Activated CD8-positive, alpha-beta memory T cell treated with anti-CD3 and anti-CD28 coated beads, Interleukin-2, amount 50 U/mL, for 48 hours (primary cell): ENCODE measurements around the gene ARHGAP25.
A peak's percentile ranks its signal among the peaks of the same experiment; 100 is the strongest.
"Not testable (repeated sequence)": the region's sequence is repeated elsewhere in the genome, so short reads cannot be mapped to it uniquely, and the experiment has no call there.

Experiments used
- DNase-seq: peaks from one replicate; pipeline ENCODE4 v3.0.0-alpha.2; 2020

ARHGAP25 gene

DNA sequence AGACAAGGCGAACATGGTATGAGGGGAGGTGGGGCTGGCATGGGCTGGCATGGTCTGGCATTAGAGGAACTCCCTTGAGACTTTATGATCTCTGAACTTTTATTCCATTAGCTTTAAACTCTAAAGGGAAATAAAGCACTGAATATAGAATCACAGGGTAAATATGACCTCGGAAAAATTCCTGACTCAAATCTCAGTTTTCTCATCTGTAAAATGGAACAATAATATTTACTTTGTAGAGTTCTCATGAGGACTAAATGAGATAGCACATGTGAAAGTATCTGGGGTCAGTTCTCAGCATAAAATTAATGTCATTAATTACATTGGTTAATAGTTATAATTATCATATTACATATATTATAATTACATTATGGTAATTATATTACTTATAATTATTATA lies 65.9 kb downstream of the ARHGAP25 start:
- no peak for DNase-seq

GRCh38 chr2:68802161-68802560 lies 67.5 kb downstream of the ARHGAP25 start:
- not testable (repeated sequence) for DNase-seq

DNA sequence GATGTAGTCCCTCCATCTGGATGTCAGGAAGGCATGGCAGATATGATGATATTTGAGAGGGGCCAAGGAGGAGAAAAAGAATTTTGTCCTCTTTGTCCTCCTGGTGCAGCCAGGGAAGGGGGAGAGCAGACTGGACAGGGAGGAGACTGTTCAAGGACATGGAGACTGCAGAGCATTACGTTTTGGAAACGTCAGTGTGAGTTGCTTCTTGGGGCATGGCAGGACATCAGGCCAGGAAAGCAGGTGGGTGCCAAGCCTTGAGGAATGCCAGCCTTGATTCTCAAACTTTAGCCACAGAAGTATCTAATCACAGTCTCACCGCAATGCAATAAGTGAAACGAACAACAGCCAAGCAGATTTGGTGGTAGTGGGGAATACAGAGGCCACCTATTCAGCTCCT lies 70.4 kb downstream of the ARHGAP25 start:
- DNase-seq: peak; percentile 20

DNA sequence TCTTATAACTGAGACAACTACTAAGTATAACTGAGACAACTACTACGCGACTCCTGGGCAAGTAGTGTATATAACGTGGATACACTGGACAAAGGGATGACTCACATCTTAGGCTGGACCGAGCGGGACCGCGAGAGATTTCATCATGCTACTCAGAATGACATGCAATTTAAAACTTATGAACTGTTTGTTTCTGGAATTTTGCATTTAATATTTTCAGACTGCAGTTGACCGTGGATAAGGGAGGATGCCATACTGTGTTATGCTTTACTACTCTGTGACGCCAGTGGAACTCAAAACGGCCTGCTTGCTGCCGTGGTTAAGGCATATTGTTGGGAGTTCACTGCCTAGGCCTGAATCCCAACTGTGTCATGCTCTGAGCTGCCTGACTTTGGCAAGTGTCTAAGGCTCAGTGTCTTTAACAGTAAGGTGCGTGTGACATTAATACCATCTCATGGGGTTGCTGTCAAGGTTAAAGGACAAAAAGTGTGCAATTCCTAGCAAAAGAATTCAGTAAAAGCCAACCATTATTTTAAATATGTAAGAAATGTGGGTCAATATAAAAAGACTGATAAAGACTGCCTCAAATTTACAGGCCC lies 72.0 kb downstream of the ARHGAP25 start:
- peak; percentile 18 for DNase-seq

DNA sequence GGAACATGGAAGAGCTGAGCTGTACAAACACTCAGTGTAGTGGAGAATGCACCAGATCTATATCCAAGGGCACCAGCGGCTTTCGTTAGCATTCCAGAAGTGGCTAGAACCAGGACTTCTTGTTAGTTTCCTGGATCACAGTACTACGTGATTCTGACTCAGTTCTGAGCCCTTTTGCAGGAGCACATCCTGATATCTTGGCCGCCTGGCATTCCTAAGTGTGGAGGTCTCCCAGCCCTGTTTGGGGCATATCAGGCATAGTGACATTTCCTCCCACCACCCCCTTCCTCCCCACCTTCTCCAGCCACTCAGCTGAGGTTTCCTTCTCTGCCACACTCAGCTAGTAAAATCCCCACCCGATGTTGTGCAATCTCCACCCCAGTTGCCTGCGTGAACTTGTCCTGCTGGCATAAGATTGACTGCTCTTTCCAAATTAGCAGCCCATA lies 73.2 kb downstream of the ARHGAP25 start:
- DNase-seq: no peak

DNA sequence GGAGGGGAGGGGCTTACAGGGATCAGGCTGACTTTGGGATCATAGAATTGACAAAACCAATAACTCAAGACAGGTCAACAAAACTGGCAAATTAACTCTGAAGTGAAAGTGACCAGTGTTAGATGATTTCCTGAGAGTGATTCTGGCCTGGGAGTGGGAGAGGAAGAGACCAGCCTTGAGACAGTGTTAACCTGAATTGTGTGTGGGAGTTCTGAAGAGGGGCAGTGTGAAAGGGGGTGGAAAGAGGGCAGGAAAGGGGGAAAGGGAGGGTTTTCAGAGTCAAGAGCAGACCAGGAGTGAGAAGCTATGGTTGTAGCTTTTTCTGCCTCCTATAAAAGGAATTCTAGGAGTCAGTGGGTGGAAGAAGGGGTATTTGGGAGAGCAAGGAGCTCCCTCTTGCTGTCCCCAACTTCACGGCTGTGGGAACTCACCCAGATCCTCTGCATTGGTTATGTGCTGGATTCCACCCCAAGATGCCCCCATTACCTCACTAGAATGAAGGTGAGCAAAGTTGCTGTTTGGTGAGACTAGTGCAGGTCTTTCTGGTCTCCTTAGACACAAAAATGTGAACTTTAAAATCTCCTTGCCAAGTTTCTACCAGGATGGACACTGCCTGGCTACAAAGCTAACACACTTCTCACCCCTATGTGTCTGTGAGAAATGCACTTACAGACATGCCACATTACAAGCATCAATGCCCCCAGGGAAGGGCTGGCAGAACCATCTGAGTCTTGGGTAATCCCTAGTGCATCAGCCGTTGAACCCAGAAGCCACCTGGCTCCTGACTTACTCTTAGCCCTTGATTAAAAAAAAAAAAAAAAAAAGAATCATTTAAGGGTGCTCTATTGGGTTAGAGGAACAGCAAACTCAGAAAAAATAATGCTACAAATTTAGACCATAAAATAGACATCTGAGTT lies 75.0 kb downstream of the ARHGAP25 start:
- no peak for DNase-seq

DNA sequence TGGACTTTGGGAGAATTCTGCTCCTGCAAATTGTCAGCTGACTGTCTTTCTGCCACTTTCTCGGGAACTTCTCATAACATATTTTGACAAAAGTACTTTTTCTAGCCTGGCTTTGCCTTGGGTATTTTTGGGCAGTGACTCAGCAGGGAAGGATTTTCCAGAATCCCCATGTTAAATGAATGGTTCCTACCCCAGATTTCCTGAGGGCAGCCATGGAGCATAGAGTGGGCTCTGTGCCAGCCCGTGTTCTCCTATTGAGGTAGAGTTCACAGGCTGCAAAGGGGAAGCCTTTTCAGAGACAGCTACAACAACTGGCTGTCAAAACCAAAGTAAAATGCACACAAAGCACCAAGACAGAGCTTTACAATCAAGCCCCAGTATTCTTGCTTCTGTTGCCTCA lies 76.8 kb downstream of the ARHGAP25 start:
- no peak for DNase-seq

DNA sequence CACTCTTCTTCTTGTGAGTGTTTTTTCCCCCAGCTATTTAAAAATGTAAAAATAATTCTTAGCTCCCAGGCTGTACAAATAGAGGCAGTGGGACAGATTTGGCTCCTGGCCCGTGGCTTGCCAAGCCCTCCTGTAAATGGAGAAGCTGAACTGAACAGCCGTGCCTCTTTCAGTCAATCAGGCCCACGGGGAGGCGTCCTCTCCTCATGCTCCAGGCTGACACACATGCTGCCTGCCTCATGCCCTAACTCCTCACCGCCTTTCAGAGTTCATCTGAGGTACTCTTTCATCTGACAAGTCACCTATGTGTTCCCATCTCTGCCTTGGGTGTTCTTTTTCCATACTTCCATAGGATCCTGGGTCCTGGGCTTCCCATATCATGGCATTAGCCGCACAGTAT lies 77.6 kb downstream of the ARHGAP25 start:
- no peak for DNase-seq

- no peak for DNase-seq
These were observed 79.0 kb downstream of the ARHGAP25 start for GRCh38 chr2:68813596-68813995.

DNA sequence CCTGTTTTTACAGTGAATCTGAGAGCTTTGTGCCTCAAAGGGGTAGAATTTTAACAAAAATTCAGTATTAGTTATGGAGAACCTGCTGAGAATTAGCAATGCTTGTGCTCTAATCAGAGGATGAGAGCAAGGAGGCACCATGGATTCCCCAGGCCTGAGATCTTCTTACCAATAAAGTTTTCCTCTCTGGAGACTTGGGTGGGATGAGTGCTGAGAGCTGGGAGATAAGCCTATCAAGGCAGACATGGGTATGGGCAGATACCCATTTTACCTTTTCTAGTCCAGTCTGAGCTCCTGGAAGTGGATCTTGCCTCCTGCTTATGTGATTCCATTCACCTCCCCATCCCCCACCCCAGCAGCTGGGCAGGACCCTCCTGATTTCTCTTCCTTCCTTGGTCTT lies 82.7 kb downstream of the ARHGAP25 start:
- no peak for DNase-seq

DNA sequence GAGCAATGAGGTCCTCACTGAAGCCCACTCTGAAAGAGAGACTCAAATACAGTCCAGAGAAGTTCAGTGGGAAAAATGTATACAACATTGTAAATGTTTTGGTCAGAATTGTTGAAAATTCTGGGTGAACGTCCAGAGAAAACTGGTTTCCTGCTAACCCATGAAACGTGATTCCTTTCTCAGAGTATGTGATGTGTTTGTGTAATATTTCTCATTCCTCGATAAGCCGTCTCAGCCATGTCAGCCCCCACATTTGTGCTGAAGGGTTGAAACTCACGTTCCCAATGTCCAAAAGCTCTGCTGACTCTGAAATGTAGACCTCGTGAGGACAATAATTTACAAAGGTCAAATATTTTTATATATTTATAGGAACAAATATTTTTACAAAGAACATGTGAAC lies 84.9 kb downstream of the ARHGAP25 start:
- DNase-seq: no peak

GRCh38 chr2:68822207-68822872 lies 87.7 kb downstream of the ARHGAP25 start:
- no peak for DNase-seq

DNA sequence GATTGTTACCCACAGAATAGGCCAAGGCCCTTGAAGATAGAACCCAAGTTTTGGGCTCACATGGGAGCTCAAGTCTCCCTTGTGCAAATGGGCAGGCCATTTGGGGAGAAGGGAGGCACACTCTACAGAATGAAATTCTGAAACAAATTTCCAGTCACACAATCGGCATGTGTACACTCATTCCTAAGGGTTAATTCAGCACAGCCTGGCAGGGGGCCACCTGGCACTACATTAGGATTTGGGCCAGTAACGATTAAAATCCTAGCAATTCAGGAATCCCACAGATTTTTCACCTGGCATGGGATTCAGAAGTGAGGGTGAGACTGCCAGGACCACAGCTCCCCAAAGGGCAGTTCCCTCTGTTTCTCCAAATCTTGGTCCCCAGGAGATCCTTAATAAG lies 90.2 kb downstream of the ARHGAP25 start:
- DNase-seq: no peak

DNA sequence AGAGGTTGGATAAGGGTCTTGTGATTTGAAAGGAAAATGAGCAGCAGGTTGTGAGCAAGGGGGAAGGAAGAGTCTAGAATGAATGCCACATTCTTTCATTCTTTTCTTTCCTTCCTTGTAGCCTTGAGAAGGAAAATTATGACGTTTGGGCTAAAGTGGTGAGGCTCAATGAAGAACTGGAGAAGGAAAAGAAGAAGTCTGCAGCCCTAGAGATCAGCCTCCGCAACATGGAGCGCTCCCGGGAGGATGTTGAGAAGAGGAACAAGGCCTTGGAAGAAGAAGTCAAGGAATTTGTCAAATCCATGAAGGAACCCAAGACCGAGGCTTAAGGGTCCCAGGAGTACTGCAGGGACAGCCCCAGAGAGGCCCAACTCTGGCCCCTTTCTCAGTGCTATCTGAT lies 91.3 kb downstream of the ARHGAP25 start:
- no peak for DNase-seq

GRCh38 chr2:68827666-68828065 lies 93.1 kb downstream of the ARHGAP25 start:
- DNase-seq: no peak

DNA sequence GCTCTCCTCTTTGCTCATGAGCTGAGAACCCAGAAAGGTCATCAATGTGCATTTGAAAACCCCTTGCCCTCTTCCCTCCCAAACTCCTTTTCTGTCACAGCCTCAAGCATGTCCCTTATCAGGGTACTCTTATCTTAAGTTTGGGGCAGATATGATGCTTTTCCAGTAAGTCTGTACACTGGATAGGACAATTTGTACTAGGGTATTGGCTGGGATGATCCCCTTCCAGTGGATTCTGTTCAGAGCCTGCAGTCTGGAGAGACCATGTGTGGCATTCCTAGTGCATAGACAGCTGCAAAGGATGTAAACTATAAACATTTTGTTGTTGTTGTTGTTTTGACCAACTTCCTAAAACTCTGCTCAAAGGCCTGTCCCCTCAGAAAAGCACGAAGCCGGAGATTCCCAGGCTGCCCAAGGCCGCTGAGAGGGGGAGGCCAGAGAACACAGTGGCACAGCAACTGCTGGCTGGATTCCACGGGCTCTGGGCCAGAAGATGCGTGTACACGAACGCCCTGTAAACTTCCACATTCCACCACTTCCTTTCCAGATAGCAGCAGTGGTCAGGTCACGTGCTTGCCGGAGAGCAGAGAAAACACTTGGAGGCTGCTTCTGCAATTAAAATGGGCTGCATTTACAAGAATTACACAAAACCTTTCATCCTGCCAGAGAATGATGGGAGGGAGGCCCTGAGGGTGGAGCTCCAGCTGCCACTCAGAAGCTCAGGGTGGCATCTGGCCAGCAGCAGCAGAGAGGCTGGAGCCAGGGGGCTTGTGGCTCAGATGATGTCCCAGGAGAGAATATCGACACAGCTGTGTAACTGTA lies 94.5 kb downstream of the ARHGAP25 start:
- DNase-seq: peak; percentile 73

- DNase-seq: no peak
These were observed 95.1 kb downstream of the ARHGAP25 start for GRCh38 chr2:68829749-68830148.

GRCh38 chr2:68831686-68832232 lies 97.1 kb downstream of the ARHGAP25 start:
- DNase-seq: no peak

- peak; percentile 69 for DNase-seq
These were observed 97.7 kb downstream of the ARHGAP25 start for GRCh38 chr2:68832233-68832869.

DNA sequence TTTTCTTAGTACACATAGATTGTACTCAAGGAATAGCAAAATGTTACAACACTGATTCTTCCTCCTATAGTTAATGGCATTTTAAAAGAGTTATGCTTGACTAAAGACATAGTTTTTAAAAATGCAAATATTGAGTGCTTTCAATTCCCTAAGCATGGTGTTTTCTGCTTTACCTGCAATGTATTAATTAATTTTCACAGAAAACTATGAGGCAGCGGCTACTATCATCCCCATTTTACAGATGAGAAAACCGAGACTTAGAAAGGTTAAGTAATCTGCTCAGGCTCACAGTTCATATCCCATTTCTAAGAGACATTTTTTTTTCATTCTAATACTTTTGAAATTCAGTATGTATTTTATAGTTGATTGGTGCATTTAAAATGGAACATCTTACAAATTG lies 98.6 kb downstream of the ARHGAP25 start:
- DNase-seq: no peak

DNA sequence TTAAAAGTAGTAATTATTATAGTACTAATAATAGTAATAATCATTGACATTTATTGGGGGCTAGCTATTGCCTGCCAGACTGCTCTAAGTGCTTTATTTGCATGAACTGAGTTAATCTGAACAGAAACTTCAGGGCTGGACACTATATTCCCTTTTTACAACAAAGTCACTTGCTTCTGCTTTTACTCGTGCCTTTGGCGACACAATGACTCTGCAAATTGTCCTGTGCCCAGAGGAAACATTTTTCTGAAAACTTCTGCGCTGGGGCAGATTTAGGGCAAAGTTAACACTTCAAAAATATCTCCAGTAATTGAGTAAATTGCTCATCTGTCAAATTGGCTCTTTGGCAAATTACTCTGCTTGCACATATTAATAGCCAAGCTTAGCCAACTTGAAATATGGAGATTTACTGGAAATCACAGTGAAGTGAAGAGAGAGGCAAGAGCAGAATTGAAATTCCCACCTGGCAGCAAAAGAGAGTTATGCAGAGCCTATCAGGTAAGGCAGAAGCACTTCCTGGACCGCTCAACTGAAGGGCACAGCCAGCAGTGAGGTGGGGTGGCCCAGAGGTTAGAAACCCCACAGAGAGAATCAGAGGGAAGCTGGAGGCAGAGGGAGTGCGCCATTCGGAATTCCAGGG lies 100.2 kb downstream of the ARHGAP25 start:
- no peak for DNase-seq

GRCh38 chr2:68835621-68836020 lies 101.0 kb downstream of the ARHGAP25 start:
- DNase-seq: no peak
